KMS-11 (cell line): ENCODE measurements around the gene LTF.
"Not testable (repeated sequence)": the region's sequence is repeated elsewhere in the genome, so short reads cannot be mapped to it uniquely, and the experiment has no call there.

Source experiments
- H2AFZ ChIP-seq: fragments of 200-600 bp; sonication (generic); 2 replicates; pipeline ENCODE4 v1.6.1; 2016; ENCODE audit warnings: antibody characterized with exemption, mixed run types, low read depth
- H3K27ac ChIP-seq: fragments of 200-600 bp; sonication (generic); 2 replicates; pipeline ENCODE4 v1.6.1; 2016; ENCODE audit warnings: mild to moderate bottlenecking, mixed run types
- H3K27me3 ChIP-seq: fragments of 200-600 bp; sonication (generic); 2 replicates; pipeline ENCODE4 v1.6.1; 2017; ENCODE audit warnings: mild to moderate bottlenecking, low read depth, mixed run types, moderate library complexity; ENCODE audit not compliant: insufficient read depth
- H3K36me3 ChIP-seq: fragments of 200-600 bp; sonication (generic); 2 replicates; pipeline ENCODE4 v1.6.1; 2017; ENCODE audit warnings: mild to moderate bottlenecking, mixed run types; ENCODE audit not compliant: insufficient read depth
- H3K4me1 ChIP-seq: fragments of 200-600 bp; sonication (generic); 2 replicates; pipeline ENCODE4 v1.6.1; 2016; ENCODE audit warnings: mild to moderate bottlenecking, low read depth, mixed run types; ENCODE audit not compliant: poor library complexity, severe bottlenecking
- H3K4me2 ChIP-seq: fragments of 200-600 bp; sonication (generic); 2 replicates; pipeline ENCODE4 v1.7.0; 2016; ENCODE audit warnings: mild to moderate bottlenecking, mixed run types
- H3K4me3 ChIP-seq: fragments of 200-600 bp; sonication (generic); IDR thresholded peaks from 2 replicates; pipeline ENCODE4 v1.6.1; 2017; ENCODE audit warnings: low read depth, low read length, mixed read lengths; ENCODE audit not compliant: insufficient read depth
- H3K79me2 ChIP-seq: fragments of 200-600 bp; sonication (generic); 2 replicates; pipeline ENCODE4 v1.6.1; 2016; ENCODE audit warnings: low read depth, mixed run types; ENCODE audit not compliant: insufficient read depth
- H3K9ac ChIP-seq: fragments of 200-600 bp; sonication (generic); 2 replicates; pipeline ENCODE4 v1.6.1; 2016; ENCODE audit warnings: mild to moderate bottlenecking, mixed run types
- H4K20me1 ChIP-seq: fragments of 200-600 bp; sonication (generic); 2 replicates; pipeline ENCODE4 v1.6.1; 2016; ENCODE audit warnings: mild to moderate bottlenecking, mixed run types; ENCODE audit not compliant: insufficient read depth
- TF ChIP-seq, protein P1 (sequence below): fragments of 200-600 bp; sonication (generic); conservative IDR thresholded peaks from 2 replicates; pipeline ENCODE4 v1.6.1; 2017; ENCODE audit warnings: low read depth, mild to moderate bottlenecking, antibody characterized with exemption, low read length, moderate library complexity, mixed read lengths

The LTF gene

DNA sequence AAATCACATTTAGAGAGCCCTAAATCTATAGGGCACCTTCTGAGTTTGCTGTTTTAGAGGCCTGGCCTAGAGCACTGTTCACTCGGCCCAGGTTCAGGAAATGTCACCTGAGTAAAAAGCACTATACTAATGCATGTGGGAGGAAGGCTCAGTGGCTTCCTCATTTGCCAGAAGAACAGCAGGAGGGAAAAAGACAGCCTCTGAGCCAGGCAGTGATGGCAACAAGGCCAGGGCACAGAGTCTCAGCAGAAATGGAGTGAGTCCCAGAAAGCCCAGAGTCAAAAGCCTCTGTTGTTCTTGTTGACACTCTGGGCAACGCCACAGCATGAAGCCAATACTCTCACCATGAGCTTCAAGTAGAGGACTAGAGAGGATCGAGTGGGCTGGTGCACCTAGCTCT, 25.9 kb downstream of the LTF start:
- H4K20me1 ChIP-seq = no peaks in the 10 kb centered on the region
- peaks cover 16% of the 10 kb centered on the region for H3K4me1 ChIP-seq
- no peak overlapping the region for H2AFZ ChIP-seq
- no peaks in the 10 kb centered on the region for H3K36me3 ChIP-seq
- H3K9ac ChIP-seq = no peak overlapping the region
- H3K27ac ChIP-seq = no peak overlapping the region
- no peak overlapping the region for H3K4me3 ChIP-seq
- H3K79me2 ChIP-seq = no peaks in the 10 kb centered on the region
- TF ChIP-seq, protein P1, sequence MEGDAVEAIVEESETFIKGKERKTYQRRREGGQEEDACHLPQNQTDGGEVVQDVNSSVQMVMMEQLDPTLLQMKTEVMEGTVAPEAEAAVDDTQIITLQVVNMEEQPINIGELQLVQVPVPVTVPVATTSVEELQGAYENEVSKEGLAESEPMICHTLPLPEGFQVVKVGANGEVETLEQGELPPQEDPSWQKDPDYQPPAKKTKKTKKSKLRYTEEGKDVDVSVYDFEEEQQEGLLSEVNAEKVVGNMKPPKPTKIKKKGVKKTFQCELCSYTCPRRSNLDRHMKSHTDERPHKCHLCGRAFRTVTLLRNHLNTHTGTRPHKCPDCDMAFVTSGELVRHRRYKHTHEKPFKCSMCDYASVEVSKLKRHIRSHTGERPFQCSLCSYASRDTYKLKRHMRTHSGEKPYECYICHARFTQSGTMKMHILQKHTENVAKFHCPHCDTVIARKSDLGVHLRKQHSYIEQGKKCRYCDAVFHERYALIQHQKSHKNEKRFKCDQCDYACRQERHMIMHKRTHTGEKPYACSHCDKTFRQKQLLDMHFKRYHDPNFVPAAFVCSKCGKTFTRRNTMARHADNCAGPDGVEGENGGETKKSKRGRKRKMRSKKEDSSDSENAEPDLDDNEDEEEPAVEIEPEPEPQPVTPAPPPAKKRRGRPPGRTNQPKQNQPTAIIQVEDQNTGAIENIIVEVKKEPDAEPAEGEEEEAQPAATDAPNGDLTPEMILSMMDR = no peak
- H3K27me3 ChIP-seq = no peaks in the 10 kb centered on the region
- H3K4me2 ChIP-seq = no peak overlapping the region

DNA sequence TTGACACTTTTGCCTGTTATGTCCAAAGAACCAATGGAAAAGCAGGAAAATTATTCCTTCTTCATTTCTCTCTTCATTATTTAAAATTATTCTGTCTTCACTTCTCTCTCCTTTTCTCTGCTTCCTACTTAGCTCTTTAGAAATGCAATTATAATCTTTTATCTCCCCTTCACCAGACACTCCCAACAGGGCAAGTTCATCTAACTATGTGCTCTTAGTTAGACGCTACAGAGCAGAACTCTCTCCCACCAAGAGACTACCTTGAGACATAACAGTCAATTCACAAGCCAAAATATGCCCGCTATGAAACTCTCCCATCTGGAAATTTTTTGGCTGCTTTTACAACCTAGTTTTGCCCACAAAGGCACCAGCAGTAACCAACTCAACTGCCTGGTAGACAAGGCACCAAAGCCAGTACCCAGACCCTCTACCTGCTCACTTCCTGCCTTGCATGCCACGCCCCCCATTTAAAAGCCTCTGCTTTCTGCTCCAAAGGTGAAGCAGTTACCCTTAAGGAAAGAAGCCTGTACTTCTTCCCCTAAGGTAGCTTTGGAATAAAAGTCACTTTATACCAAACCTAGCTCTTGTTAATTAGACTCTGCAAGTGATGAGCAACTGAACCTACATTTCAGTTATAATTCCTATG, 29.5 kb downstream of the LTF start:
- no peaks in the 10 kb centered on the region for H4K20me1 ChIP-seq
- no peaks in the 10 kb centered on the region for H3K27me3 ChIP-seq
- no peak overlapping the region for H2AFZ ChIP-seq
- H3K4me3 ChIP-seq = no peak overlapping the region
- H3K9ac ChIP-seq = no peak overlapping the region
- TF ChIP-seq, protein P1 = no peak
- H3K4me2 ChIP-seq = no peak overlapping the region
- H3K4me1 ChIP-seq = peaks cover 2% of the 10 kb centered on the region
- no peaks in the 10 kb centered on the region for H3K79me2 ChIP-seq
- no peaks in the 10 kb centered on the region for H3K36me3 ChIP-seq
- no peak overlapping the region for H3K27ac ChIP-seq

DNA sequence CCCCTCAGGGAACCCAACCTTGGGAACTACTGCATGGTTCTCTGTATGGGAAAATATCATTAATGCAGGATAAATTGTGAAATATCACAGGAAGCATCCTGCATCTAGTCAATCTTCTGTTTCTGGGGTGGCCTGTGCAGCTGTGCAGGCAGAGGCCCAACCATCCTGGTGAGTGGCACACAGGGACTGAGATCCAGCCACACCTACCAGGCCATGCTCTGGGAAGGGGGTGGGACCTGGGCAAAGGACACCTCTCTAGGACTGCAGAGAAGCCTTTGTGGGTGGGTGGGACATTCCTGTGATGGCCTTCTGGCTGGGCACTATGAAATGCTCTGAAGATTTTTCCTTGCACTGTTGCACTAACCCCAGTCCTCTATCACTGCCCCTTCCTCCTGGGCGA, 30.9 kb downstream of the LTF start:
- TF ChIP-seq, protein P1 = no peak
- Histone ChIP-seq H2AFZ (no peak overlapping the region), H3K4me2 (no peak overlapping the region)

DNA sequence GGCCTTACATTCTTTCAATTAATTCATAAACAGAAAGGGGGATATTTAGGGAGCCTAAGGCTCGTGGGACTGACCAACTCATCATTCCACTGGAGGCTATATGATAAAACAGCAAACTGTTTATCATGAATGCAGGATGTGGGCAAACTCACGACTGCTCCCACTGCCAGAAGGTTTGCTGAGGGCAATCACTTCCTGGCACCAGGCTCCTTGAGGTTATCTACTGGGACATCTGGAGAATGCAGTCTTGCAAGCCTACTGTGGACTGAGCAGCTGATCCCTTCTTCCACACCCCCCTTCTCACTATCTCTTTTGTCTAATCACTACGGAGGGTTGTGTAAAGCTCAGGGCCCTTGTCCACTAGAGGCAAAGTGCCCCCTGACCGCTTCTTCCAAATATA, 31.6 kb downstream of the LTF start:
- not testable (repeated sequence) for H3K27ac ChIP-seq, H2AFZ ChIP-seq, H3K4me2 ChIP-seq, H3K4me3 ChIP-seq, H3K79me2 ChIP-seq, H3K36me3 ChIP-seq, H3K9ac ChIP-seq, H4K20me1 ChIP-seq, H3K4me1 ChIP-seq, H3K27me3 ChIP-seq

More for the DNA sequence above, 30.9 kb downstream of the LTF start:
- Histone ChIP-seq H3K36me3 (no peaks in the 10 kb centered on the region), H3K9ac (no peak overlapping the region), H4K20me1 (no peaks in the 10 kb centered on the region), H3K27ac (no peak overlapping the region), H3K4me1 (no peaks in the 10 kb centered on the region), H3K4me3 (no peak overlapping the region), H3K27me3 (no peaks in the 10 kb centered on the region), H3K79me2 (no peaks in the 10 kb centered on the region)

DNA sequence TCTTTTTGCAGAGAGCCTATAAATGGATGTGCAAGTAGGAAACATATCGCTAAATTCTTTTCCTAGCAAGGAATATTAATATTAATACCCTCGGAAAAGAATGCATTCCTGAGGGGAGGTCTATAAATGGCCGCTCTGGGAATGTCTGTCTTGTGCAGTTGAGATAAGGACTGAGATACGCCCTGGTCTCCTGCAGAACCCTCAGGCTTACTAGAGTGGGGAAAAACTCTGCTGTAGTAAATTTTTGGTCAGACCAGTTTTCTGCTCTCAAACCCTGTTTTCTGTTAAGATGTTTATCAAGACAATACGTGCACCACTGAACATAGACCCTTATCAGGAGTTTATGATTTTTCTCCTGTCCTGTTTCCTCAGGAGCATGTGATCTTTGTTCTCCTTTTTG, 32.8 kb downstream of the LTF start:
- not testable (repeated sequence) for H2AFZ ChIP-seq, H3K27ac ChIP-seq, H3K79me2 ChIP-seq, H4K20me1 ChIP-seq, H3K4me1 ChIP-seq, H3K36me3 ChIP-seq, H3K4me2 ChIP-seq, H3K9ac ChIP-seq, H3K27me3 ChIP-seq, H3K4me3 ChIP-seq

DNA sequence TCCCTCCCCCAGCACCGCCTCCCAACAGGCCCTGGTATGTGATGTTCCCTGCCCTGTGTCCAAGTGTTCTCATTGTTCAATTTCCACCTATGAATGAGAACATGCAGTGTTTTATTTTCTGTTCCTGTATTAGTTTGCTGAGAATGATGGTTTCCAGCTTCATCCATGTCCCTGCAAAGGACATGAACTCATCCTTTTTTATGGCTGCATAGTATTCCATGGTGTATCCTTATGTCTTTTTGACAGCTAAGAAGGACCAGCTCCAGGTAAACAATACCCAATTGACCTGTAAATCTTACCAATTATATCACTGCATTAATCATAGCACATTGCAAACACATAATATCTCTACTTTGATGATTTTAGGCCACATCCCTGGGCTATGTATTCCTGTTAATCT, 33.8 kb downstream of the LTF start:
- not testable (repeated sequence) for H3K27me3 ChIP-seq, H3K4me1 ChIP-seq, H3K9ac ChIP-seq, H3K36me3 ChIP-seq, H4K20me1 ChIP-seq, H2AFZ ChIP-seq, H3K4me2 ChIP-seq, H3K27ac ChIP-seq, H3K79me2 ChIP-seq, H3K4me3 ChIP-seq
